ENCODE data around the gene RSPO1. TPM values are rescaled to one million over a fixed set of nuclear protein-coding genes. Genes with fewer than 3 reads are reported as not detected.
"Not testable (repeated sequence)": the region's sequence is repeated elsewhere in the genome, so short reads cannot be mapped to it uniquely, and the experiment has no call there.

Gene RSPO1
- total and polyA plus RNA-seq, 9 donors: 0.23 to 21.4 (median 3.3) TPM

GRCh38 chr1:37588939-37589338 is 45.8 kb downstream of the RSPO1 start:
- no peaks in the 10 kb centered on the region for H3K9me3 ChIP-seq
- no peak overlapping the region for H3K4me3 ChIP-seq
- intact Hi-C loops (cut with DNase I): no loop called here
- H3K36me3 ChIP-seq: no peaks in the 10 kb centered on the region
- H3K27me3 ChIP-seq: no peaks in the 10 kb centered on the region
- WGBS, 3 donors: 79 to 87% (median 86%) methylated on average over 2 of the region's 2 CpGs
- TF ChIP-seq POLR2A (IDR thresholded peaks at IDR 0.05) (no peak), CTCF (IDR thresholded peaks at IDR 0.05) (no peak), EP300 (IDR thresholded peaks at IDR 0.05) (no peak)
- no peak for DNase-seq
- H3K27ac ChIP-seq: no peak overlapping the region
- no peaks in the 10 kb centered on the region for H3K4me1 ChIP-seq (ENCODE audit: insufficient read depth)

- WGBS, 3 donors: 86 to 91% (median 89%) methylated on average over 4 of the region's 4 CpGs
- H3K9me3 ChIP-seq; H3K27ac ChIP-seq; intact Hi-C loops (cut with DNase I); H3K4me1 ChIP-seq (ENCODE audit: insufficient read depth); DNase-seq; H3K27me3 ChIP-seq; H3K4me3 ChIP-seq; H3K36me3 ChIP-seq: not testable (repeated sequence)
These were observed 50.1 kb downstream of the RSPO1 start for GRCh38 chr1:37584544-37584943.

- intact Hi-C loops (cut with DNase I): no loop called here
- Histone ChIP-seq H3K4me1 (ENCODE audit: insufficient read depth) (no peaks in the 10 kb centered on the region), H3K27me3 (no peaks in the 10 kb centered on the region), H3K27ac (no peak overlapping the region), H3K4me3 (no peak overlapping the region), H3K9me3 (no peaks in the 10 kb centered on the region), H3K36me3 (no peaks in the 10 kb centered on the region)
- TF ChIP-seq CTCF (IDR thresholded peaks at IDR 0.05): no peak
- no peak for TF ChIP-seq POLR2A (IDR thresholded peaks at IDR 0.05)
- no peak for TF ChIP-seq EP300 (IDR thresholded peaks at IDR 0.05)
- DNase-seq: no peak
- 89 to 96% (median 90%) methylated on average over 5 of the region's 5 CpGs for WGBS, 3 donors
These were observed 59.0 kb downstream of the RSPO1 start for GRCh38 chr1:37575692-37576091.

GRCh38 chr1:37574834-37575480 is 59.7 kb downstream of the RSPO1 start:
- TF ChIP-seq EP300 (IDR thresholded peaks at IDR 0.05) (no peak), POLR2A (IDR thresholded peaks at IDR 0.05) (no peak), CTCF (IDR thresholded peaks at IDR 0.05) (no peak)
- Histone ChIP-seq H3K4me3 (no peak overlapping the region), H3K27ac (no peak overlapping the region), H3K9me3 (no peaks in the 10 kb centered on the region), H3K4me1 (ENCODE audit: insufficient read depth) (no peaks in the 10 kb centered on the region), H3K27me3 (no peaks in the 10 kb centered on the region), H3K36me3 (no peaks in the 10 kb centered on the region)
- WGBS, 3 donors: 79 to 82% (median 80%) methylated on average over 7 of the region's 7 CpGs
- intact Hi-C loops (cut with DNase I): no loop called here
- DNase-seq: no peak

- no peak for DNase-seq
- Histone ChIP-seq H3K4me3 (no peak overlapping the region), H3K9me3 (no peaks in the 10 kb centered on the region), H3K27ac (no peak overlapping the region), H3K4me1 (ENCODE audit: insufficient read depth) (no peaks in the 10 kb centered on the region), H3K27me3 (no peaks in the 10 kb centered on the region), H3K36me3 (no peaks in the 10 kb centered on the region)
- WGBS, 3 donors: 88 to 92% (median 91%) methylated on average over 3 of the region's 3 CpGs
- intact Hi-C loops (cut with DNase I): no loop called here
- no peak for TF ChIP-seq CTCF (IDR thresholded peaks at IDR 0.05)
- TF ChIP-seq POLR2A (IDR thresholded peaks at IDR 0.05): no peak
- no peak for TF ChIP-seq EP300 (IDR thresholded peaks at IDR 0.05)
These were observed 64.0 kb downstream of the RSPO1 start for GRCh38 chr1:37570528-37571334.

Measured in ovary (tissue), 9 donors.